Smooth muscle cell (in vitro differentiated cells): ENCODE data around the gene PDZRN3. TPM values are rescaled to one million over a fixed set of nuclear protein-coding genes. Genes with fewer than 3 reads are reported as not detected.

ENCODE experiments used
- DNase-seq: peaks from one replicate; lab custom pipeline; 2025; ENCODE audit not compliant: unreplicated experiment; lab: John Stamatoyannopoulos, UW
- H2AFZ ChIP-seq: fragments of 200-600 bp; sonication (generic); 2 replicates; pipeline ENCODE4 v1.6.0; 2016; ENCODE audit warnings: antibody characterized with exemption, low read depth, mild to moderate bottlenecking
- H3F3A ChIP-seq: fragments of 200-600 bp; sonication (generic); 2 replicates; pipeline ENCODE4 v1.6.0; 2017; ENCODE audit warnings: antibody characterized with exemption, low read depth
- H3K27ac ChIP-seq: fragments of 200-600 bp; sonication (generic); 2 replicates; pipeline ENCODE4 v1.5.1; 2016; ENCODE audit warnings: low read depth, mild to moderate bottlenecking
- H3K27me3 ChIP-seq: fragments of 200-600 bp; sonication (generic); 2 replicates; pipeline ENCODE4 v1.6.1; 2016; ENCODE audit warnings: low read depth, mild to moderate bottlenecking
- H3K36me3 ChIP-seq: fragments of 200-600 bp; sonication (generic); 2 replicates; pipeline ENCODE4 v1.5.1; 2016; ENCODE audit warnings: low read depth
- H3K4me1 ChIP-seq: fragments of 200-600 bp; sonication (generic); 2 replicates; pipeline ENCODE4 v1.5.1; 2016; ENCODE audit warnings: low read depth
- H3K4me2 ChIP-seq: fragments of 200-600 bp; sonication (generic); 2 replicates; pipeline ENCODE4 v1.6.0; 2016; ENCODE audit warnings: mild to moderate bottlenecking
- H3K4me3 ChIP-seq: fragments of 200-600 bp; sonication (generic); 2 replicates; pipeline ENCODE4 v1.5.1; 2016; ENCODE audit warnings: mild to moderate bottlenecking
- H3K79me2 ChIP-seq: fragments of 200-600 bp; sonication (generic); 2 replicates; pipeline ENCODE4 v1.6.0; 2016; ENCODE audit warnings: low read depth, mild to moderate bottlenecking
- H3K9ac ChIP-seq: fragments of 200-600 bp; sonication (generic); 2 replicates; pipeline ENCODE4 v1.6.0; 2016; ENCODE audit warnings: low read depth
- H3K9me3 ChIP-seq: fragments of 200-600 bp; sonication (generic); replicated peaks from 2 replicates; pipeline ENCODE4 v1.5.1; 2016; ENCODE audit warnings: low read depth
- H4K20me1 ChIP-seq: fragments of 200-600 bp; sonication (generic); 2 replicates; pipeline ENCODE4 v1.6.0; 2016; ENCODE audit warnings: low read depth
- WGBS: methylation state at CpG from one replicate; pipeline ENCODE4 v1.1.7; 2016; ENCODE audit warnings: low lambda C conversion rate; 5-methylcytosine and 5-hydroxymethylcytosine counted together
- polyA plus RNA-seq: library from polyadenylated mRNA; unstranded; fragments of >200 nt; fragmentation: Nextera tagmentation; extraction: Ambion mirVana; gene quantifications from 2 replicates; pipeline ENCODE4 v1.2.1, GENCODE V29; 2016
- total RNA-seq: library from RNA; depleted of rRNA; stranded (reverse); fragments of >200 nt; gene quantifications from 2 replicates; pipeline ENCODE4 v1.2.3, GENCODE V29; 2014
- TF ChIP-seq, protein P1 (sequence below): fragments of 200-600 bp; sonication (generic); IDR thresholded peaks from 2 replicates; pipeline ENCODE4 v1.5.1; 2017; ENCODE audit warnings: borderline replicate concordance, mild to moderate bottlenecking, antibody characterized with exemption; ENCODE audit not compliant: insufficient read depth, poor library complexity, severe bottlenecking

The PDZRN3 gene
- total and polyA plus RNA-seq, 2 experiments from 2014 or later: 99.5 to 128 TPM

DNA sequence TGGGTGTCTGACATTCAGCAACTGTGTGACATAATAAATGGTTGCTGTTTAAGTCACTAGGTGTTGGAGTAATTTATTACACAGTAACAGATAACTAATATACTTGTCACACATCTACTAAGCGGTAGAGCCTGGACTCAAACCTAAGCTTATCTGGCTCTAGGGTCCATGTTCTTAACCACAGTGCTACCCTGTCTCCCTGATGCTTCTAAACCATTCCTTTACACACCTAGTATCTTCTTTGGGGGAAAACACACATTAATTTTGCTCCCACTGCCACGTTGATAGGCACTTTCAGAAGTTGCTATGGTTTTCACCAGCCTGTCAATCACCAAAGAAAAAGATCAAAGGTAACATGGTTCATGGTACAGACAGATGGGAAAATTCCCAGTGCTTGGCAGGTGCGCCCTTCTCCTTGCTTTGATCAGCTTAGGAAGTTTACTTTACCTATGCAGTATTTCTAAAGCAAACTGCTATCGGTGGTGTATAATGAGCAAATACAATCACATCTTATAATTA, 150.8 kb downstream of the PDZRN3 start:
- H3K4me1 ChIP-seq: peaks cover 9% of the 10 kb centered on the region
- no peaks in the 10 kb centered on the region for H3F3A ChIP-seq
- WGBS: 87% methylated on average over 4 of the region's 4 CpGs
- H4K20me1 ChIP-seq: peaks cover 100% of the 10 kb centered on the region
- no peak overlapping the region for H3K27ac ChIP-seq
- H3K9ac ChIP-seq: no peak overlapping the region
- no peak overlapping the region for H3K4me3 ChIP-seq
- DNase-seq: no peak
- peaks cover 94% of the 10 kb centered on the region for H3K79me2 ChIP-seq
- H3K36me3 ChIP-seq: no peaks in the 10 kb centered on the region
- TF ChIP-seq, protein P1, sequence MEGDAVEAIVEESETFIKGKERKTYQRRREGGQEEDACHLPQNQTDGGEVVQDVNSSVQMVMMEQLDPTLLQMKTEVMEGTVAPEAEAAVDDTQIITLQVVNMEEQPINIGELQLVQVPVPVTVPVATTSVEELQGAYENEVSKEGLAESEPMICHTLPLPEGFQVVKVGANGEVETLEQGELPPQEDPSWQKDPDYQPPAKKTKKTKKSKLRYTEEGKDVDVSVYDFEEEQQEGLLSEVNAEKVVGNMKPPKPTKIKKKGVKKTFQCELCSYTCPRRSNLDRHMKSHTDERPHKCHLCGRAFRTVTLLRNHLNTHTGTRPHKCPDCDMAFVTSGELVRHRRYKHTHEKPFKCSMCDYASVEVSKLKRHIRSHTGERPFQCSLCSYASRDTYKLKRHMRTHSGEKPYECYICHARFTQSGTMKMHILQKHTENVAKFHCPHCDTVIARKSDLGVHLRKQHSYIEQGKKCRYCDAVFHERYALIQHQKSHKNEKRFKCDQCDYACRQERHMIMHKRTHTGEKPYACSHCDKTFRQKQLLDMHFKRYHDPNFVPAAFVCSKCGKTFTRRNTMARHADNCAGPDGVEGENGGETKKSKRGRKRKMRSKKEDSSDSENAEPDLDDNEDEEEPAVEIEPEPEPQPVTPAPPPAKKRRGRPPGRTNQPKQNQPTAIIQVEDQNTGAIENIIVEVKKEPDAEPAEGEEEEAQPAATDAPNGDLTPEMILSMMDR: no peak
- no peaks in the 10 kb centered on the region for H3K27me3 ChIP-seq
- H2AFZ ChIP-seq: no peak overlapping the region
- H3K4me2 ChIP-seq: no peak overlapping the region
- no peaks in the 10 kb centered on the region for H3K9me3 ChIP-seq

- TF ChIP-seq, protein P1: no peak
- Histone ChIP-seq H3K9ac (no peak overlapping the region), H3K27ac (no peak overlapping the region), H2AFZ (no peak overlapping the region), H3K9me3 (no peaks in the 10 kb centered on the region), H3K36me3 (no peaks in the 10 kb centered on the region), H3K79me2 (peaks cover 95% of the 10 kb centered on the region), H3F3A (no peaks in the 10 kb centered on the region), H4K20me1 (peaks cover 100% of the 10 kb centered on the region), H3K27me3 (no peaks in the 10 kb centered on the region), H3K4me1 (peaks cover 9% of the 10 kb centered on the region), H3K4me2 (no peak overlapping the region), H3K4me3 (no peak overlapping the region)
- 90% methylated on average over 5 of the region's 5 CpGs for WGBS
- no peak for DNase-seq
Measured at GRCh38 chr3:73473181-73473897, 151.4 kb downstream of the PDZRN3 start.

GRCh38 chr3:73471986-73472787, 152.6 kb downstream of the PDZRN3 start:
- Histone ChIP-seq H3K4me2 (no peak overlapping the region), H3K4me3 (no peak overlapping the region), H3K27me3 (no peaks in the 10 kb centered on the region), H3K79me2 (peaks cover 95% of the 10 kb centered on the region), H3K9ac (no peak overlapping the region), H3K27ac (no peak overlapping the region), H4K20me1 (peaks cover 100% of the 10 kb centered on the region), H3K9me3 (no peaks in the 10 kb centered on the region), H3F3A (no peaks in the 10 kb centered on the region), H2AFZ (no peak overlapping the region), H3K36me3 (no peaks in the 10 kb centered on the region), H3K4me1 (peaks cover 9% of the 10 kb centered on the region)
- TF ChIP-seq, protein P1: no peak
- no peak for DNase-seq
- 66% methylated on average over 8 of the region's 8 CpGs for WGBS
